Right ventricle myocardium superior (tissue), 1 donor: ENCODE measurements around the gene FCN3. TPM values are rescaled to one million over a fixed set of nuclear protein-coding genes. Genes with fewer than 3 reads are reported as not detected.

Experiments used
- ATAC-seq: fragments of 200-7000 bp; cut with Tn5 transposase; one replicate; pipeline ENCODE4 v1.9.1; 2020; ENCODE audit warnings: mild to moderate bottlenecking; ENCODE audit not compliant: poor library complexity
- DNase-seq: peaks from one replicate; pipeline ENCODE4 v3.0.0-alpha.2; 2020
- intact Hi-C: fragments of 100-400 bp; cut with DNase I; formaldehyde crosslinking; loops from one replicate; pipeline ENCODE4 v1.11.2; 2022
- total RNA-seq: library from RNA; stranded (reverse); fragmentation: NEBNext Ultra II Directional; extraction: Animal tissue kit (Norgen Biotek cat#: 25700); gene quantifications from one replicate; pipeline ENCODE4 v1.2.1, GENCODE V29; 2021
- donor health status: DM: no; HTN: yes; CAD: no; lungs with severe emphysema.

FCN3 gene
- total RNA-seq, 1 donor from 2014 or later: 15.8 TPM

- intact Hi-C loops: no loop called here
- ATAC-seq (no peak), DNase-seq (no peak)
These were observed 9.8 kb downstream of the FCN3 start for GRCh38 chr1:27364696-27365371.

DNA sequence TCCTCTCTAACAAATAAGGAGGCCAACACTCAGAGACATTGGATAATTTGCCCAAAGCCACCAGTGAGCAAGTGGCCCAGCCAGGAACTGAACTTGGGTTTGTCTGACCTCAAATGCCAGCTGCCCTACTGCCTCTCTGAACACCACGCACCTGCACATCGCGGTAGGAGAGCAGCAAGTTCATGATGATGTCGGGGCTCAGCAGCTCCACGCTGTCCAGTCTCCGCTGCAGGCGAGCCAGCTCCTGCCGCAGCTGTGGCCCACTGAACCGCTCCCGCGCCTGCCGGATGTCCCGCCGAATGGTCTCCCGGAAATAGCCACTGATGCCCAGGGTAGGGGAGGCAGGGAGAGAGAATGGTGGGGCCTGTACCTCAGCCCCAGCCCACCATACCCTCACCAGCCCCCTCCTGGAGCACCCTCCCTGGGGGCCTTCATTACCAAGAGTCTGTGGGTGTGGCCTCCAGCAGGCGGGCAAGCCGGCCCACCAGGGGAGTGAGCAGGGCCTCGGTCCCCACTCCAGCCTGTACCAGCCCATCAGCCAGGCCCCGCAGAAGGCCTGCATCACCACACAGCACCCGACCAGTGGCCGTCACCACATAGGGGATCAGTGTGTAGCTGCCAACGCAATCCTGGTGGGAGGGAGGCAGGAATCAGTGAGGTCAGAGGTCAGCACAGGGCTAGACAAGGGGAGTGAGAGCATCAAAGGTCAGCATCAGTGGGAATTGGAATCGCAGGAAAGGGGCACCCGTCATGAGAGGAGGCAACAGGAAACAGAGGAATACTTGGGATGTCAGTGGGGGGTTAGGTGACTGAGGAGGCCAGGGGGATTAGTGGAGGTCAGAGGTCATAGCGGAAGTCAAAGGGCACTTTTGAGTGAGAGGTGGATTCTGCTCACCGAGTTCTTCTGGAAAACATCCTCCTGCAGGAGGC is 10.6 kb downstream of the FCN3 start:
- ATAC-seq (no peak), DNase-seq (no peak)

GRCh38 chr1:27361553-27361952 is 13.1 kb downstream of the FCN3 start:
- DNase-seq (no peak), ATAC-seq (no peak)
- intact Hi-C loops: no loop called here

More for the DNA sequence above, 10.6 kb downstream of the FCN3 start:
- intact Hi-C loops: no loop called here

DNA sequence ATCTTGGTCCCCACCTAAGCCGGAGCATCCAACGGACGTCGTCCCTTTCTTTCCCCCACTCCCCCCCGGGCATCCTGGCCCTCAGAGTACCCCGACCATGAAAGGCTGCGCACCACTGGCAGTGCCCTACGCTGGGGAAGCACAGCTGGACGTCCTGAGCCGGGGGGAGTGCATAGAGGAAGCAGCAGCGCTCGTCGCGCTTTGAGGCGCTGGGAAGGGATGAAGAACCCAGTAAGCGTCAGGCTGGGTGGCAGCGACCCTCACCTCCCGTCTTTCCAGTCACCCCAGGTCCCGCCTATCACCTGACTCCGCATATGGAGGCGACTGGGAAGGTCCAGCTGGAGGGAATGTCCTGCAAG is 13.6 kb downstream of the FCN3 start:
- no peak for DNase-seq
- intact Hi-C loops: no loop called here

GRCh38 chr1:27360159-27361043 is 14.2 kb downstream of the FCN3 start:
- DNase-seq (peak; percentile 69), ATAC-seq (peak; percentile 15)
- intact Hi-C loops: no loop called here

More for the DNA sequence above, 13.6 kb downstream of the FCN3 start:
- ATAC-seq: no peak

GRCh38 chr1:27359822-27360158 is 14.8 kb downstream of the FCN3 start:
- DNase-seq (no peak), ATAC-seq (no peak)
- intact Hi-C loops: no loop called here

GRCh38 chr1:27358928-27359313 is 15.7 kb downstream of the FCN3 start:
- intact Hi-C loops: no loop called here
- no peak for DNase-seq
- no peak for ATAC-seq

DNA sequence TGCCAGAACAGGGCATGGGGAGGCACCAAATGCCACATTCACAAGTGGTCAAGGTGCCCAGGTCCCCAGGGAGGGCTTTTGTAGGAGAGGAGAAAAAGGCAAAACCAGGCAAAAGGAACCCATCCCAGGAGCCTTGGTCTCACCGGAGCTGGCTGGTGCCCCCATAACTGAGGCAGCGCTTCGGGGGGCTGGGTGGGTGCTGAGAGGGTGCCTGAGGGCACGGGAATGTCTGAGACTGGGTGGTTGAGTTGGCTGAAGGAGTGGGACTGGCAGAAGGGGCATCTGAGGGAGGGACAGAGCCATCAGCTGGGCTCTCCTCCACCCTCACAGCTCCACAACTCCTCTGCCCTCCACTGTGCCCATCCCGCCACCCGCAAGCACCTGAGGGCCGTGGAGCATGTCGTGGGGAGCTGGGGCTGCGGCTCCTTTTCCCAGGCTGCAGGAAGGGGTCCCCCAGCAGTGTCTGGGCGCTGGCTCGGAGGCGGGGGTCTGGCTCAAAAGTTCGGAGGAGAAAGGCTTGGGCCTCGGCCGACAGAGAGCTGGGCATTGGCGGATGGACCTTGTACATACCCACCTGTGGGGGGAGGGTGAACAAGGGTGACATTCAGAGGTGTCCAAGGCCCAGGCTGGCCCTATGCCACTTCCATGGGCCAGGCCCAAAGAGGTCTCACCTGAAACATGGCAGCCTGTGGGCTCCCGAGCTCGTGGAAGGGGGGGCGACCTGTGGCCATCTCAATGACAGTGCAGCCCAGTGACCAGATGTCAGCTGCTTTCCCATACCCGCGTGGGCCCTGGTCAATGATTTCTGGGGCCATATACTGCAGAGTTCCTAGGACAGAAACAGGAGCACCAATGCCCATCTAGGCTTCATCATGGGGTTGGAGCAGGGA is 16.3 kb downstream of the FCN3 start:
- ATAC-seq: no peak
- intact Hi-C loops: no loop called here
- no peak for DNase-seq

- peak; percentile 86 for DNase-seq
- ATAC-seq: peak; percentile 76
- intact Hi-C loops: no loop called here
These were observed 17.2 kb downstream of the FCN3 start for GRCh38 chr1:27357281-27358037.

GRCh38 chr1:27356619-27357280 is 17.9 kb downstream of the FCN3 start:
- no peak for DNase-seq
- intact Hi-C loops: no loop called here
- no peak for ATAC-seq

- no peak for ATAC-seq
- intact Hi-C loops: no loop called here
- no peak for DNase-seq
These were observed 18.4 kb downstream of the FCN3 start for GRCh38 chr1:27356277-27356618.

DNA sequence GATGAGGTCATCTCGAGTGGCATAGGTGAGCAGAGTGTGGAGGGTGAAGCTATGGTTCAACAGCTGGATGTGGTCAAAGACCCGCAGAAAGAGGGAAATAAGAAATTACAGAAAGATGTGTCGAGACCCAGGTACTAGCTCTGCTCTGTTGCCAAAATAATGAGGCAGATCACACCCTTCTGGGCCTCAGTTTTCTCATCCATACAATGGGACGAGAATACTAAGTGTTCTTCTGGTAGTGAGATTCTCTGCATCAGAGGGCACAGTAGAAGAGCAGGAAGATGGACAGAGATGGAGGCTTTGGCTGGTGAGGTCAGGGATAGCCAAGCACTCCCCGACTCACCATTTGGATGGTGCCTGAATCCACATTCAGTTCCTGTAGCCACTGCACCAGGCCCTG is 18.9 kb downstream of the FCN3 start:
- intact Hi-C loops: no loop called here
- DNase-seq (no peak), ATAC-seq (no peak)

DNA sequence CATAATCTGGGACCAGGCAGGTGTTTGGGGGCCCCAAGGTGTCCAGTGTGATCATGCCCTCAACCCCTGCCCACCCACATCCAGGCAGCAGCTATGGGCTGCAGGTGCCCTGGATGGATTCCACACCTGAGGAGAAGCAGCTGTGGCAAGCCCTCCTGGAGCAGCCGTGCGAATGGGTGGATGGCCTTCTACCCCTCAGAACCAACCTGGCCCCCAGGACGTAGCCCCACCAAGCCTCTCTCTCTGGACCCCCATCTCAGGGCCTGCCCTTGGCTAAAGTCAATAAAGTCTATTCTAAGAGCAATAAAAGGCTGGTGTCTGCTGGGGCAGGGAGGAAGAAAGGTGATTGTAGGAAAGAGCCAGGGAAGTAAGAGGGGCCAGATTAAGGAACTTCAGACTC is 21.0 kb downstream of the FCN3 start:
- no peak for ATAC-seq
- no peak for DNase-seq
- intact Hi-C loops: no loop called here

- peak; percentile 67 for DNase-seq
- ATAC-seq: peak; percentile 1
- intact Hi-C loops: no loop called here
These were observed 21.5 kb downstream of the FCN3 start for GRCh38 chr1:27353166-27353565.

GRCh38 chr1:27351541-27352107 is 23.0 kb downstream of the FCN3 start:
- intact Hi-C loops: no loop called here
- ATAC-seq: no peak
- DNase-seq: no peak

GRCh38 chr1:27350663-27351540 is 23.7 kb downstream of the FCN3 start:
- intact Hi-C loops: no loop called here
- peak; percentile 44 for ATAC-seq
- DNase-seq: peak; percentile 77
